ENCODE data around the gene EIF4E2. TPM values are rescaled to one million over a fixed set of nuclear protein-coding genes. Genes with fewer than 3 reads are reported as not detected.

Gene EIF4E2
- total and polyA plus RNA-seq, 2 of the 4 experiments (the other 2 are of a cell fraction): 52.1 to 105 TPM

DNA sequence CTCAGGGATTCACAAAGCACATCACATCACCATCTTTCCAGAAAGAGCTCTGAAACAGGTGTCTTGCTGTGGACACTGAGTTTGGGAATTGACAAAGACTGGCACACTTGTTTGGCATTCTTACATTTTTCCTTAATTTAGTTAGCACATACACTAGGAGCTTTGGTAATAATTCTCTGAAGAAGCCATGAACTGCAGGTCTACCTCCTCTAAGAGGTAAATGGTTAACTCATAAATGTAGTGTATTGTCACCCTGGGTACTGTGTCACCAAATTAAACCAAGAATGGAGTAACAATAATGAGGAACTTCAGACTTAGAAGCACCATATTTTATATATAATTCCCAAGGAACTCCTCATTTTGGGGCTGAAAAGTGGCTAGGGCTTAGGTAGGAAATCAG, 22.6 kb downstream of the EIF4E2 start:
- no peak overlapping the region for H2BK120ac ChIP-seq (ENCODE audit: low read depth, low read length)
- no peak overlapping the region for H2AFZ ChIP-seq (replicated peaks; ENCODE audit: low read length, poor library complexity)
- no peak overlapping the region for H2AK9ac ChIP-seq (replicated peaks; ENCODE audit: low read depth, low read length, poor library complexity)
- peaks cover 12% of the 10 kb centered on the region; the same call in 1 of the 2 replicates for H3K9me1 ChIP-seq (ENCODE audit: insufficient read depth, low read length)
- no peak overlapping the region for H3K4ac ChIP-seq (ENCODE audit: low read depth, low read length)
- no peak overlapping the region for H3K23ac ChIP-seq (ENCODE audit: low read depth, low read length)
- no peak overlapping the region for H3K14ac ChIP-seq (replicated peaks; ENCODE audit: low read depth, low read length)
- no peak overlapping the region for H2BK5ac ChIP-seq (ENCODE audit: low read depth, low read length, poor library complexity, severe bottlenecking)
- H3K9ac ChIP-seq (ENCODE audit: low read depth, low read length): no peak overlapping the region
- intact Hi-C loops (cut with micrococcal nuclease) (no loop called here), dilution Hi-C loops (cut with HindIII; ENCODE audit: low sequenced_read_pairs, unreplicated experiment) (no loop called here), in situ Hi-C loops (cut with MboI; ENCODE audit: low sequenced_read_pairs) (no loop called here)
- no peak overlapping the region for H4K91ac ChIP-seq (ENCODE audit: insufficient read depth, low read depth, low read length)
- peaks cover 6% of the 10 kb centered on the region; the same call in 1 of the 2 replicates for H3K4me1 ChIP-seq (ENCODE audit: control insufficient read depth, insufficient read depth, low read length)
- no peak overlapping the region for H2BK20ac ChIP-seq (ENCODE audit: low read depth, low read length)
- no peaks in the 10 kb centered on the region for H3K27me3 ChIP-seq (ENCODE audit: control insufficient read depth, insufficient read depth, low read length)
- no peak overlapping the region for H3K18ac ChIP-seq (ENCODE audit: low read depth, low read length)
- no peak for TF ChIP-seq RFX5 (IDR thresholded peaks at IDR 0.05; ENCODE audit: low read depth, low read length)
- no peak for TF ChIP-seq RAD21 (IDR thresholded peaks at IDR 0.05; ENCODE audit: low read length)
- TF ChIP-seq RCOR1 (IDR thresholded peaks at IDR 0.05; ENCODE audit: insufficient replicate concordance, low read length): no peak
- TF ChIP-seq SMC3 (IDR thresholded peaks at IDR 0.05; ENCODE audit: low read depth, low read length): no peak
- no peak for TF ChIP-seq FOS (IDR thresholded peaks at IDR 0.05; ENCODE audit: low read depth, low read length)
- TF ChIP-seq CTCF (conservative IDR thresholded peaks at IDR 0.05; ENCODE audit: low read depth, low read length): no peak
- TF ChIP-seq MXI1 (IDR thresholded peaks at IDR 0.05; ENCODE audit: borderline replicate concordance, low read depth, low read length): no peak
- TF ChIP-seq BHLHE40 (IDR thresholded peaks at IDR 0.05; ENCODE audit: low read depth, low read length): no peak
- TF ChIP-seq MAZ (IDR thresholded peaks at IDR 0.05; ENCODE audit: borderline replicate concordance, low read depth, low read length): no peak
- TF ChIP-seq CHD1 (IDR thresholded peaks at IDR 0.05; ENCODE audit: low read depth, low read length): no peak
- no peak for TF ChIP-seq POLR2A (IDR thresholded peaks at IDR 0.05; ENCODE audit: low read depth, low read length)
- TF ChIP-seq, protein P1, sequence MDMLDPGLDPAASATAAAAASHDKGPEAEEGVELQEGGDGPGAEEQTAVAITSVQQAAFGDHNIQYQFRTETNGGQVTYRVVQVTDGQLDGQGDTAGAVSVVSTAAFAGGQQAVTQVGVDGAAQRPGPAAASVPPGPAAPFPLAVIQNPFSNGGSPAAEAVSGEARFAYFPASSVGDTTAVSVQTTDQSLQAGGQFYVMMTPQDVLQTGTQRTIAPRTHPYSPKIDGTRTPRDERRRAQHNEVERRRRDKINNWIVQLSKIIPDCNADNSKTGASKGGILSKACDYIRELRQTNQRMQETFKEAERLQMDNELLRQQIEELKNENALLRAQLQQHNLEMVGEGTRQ (IDR thresholded peaks at IDR 0.05; ENCODE audit: low read depth, low read length): no peak
- no peak for TF ChIP-seq MAFK (IDR thresholded peaks at IDR 0.05; ENCODE audit: low read depth, low read length)
- TF ChIP-seq, protein P2, sequence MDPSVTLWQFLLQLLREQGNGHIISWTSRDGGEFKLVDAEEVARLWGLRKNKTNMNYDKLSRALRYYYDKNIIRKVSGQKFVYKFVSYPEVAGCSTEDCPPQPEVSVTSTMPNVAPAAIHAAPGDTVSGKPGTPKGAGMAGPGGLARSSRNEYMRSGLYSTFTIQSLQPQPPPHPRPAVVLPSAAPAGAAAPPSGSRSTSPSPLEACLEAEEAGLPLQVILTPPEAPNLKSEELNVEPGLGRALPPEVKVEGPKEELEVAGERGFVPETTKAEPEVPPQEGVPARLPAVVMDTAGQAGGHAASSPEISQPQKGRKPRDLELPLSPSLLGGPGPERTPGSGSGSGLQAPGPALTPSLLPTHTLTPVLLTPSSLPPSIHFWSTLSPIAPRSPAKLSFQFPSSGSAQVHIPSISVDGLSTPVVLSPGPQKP (IDR thresholded peaks at IDR 0.05; ENCODE audit: borderline replicate concordance, low read depth, low read length): no peak
- no peak for TF ChIP-seq NFE2L2 (IDR thresholded peaks at IDR 0.05; ENCODE audit: low read depth, low read length)
- no peak for TF ChIP-seq CEBPB (IDR thresholded peaks at IDR 0.05; ENCODE audit: low read depth, low read length)
- ATAC-seq (ENCODE audit: low read depth) (no peak), DNase-seq (no peak)
- POLR2A ChIA-PET (ENCODE audit: unreplicated experiment): no interaction called here
- BruUV-seq (replicated peaks): no TSS peak
- no peak overlapping the region for H2BK15ac ChIP-seq (ENCODE audit: low read depth, low read length)
- no peak overlapping the region for H4K8ac ChIP-seq (ENCODE audit: low read depth in 2 of 2, low read length in 2 of 2)
- no peak overlapping the region for H3K27ac ChIP-seq (ENCODE audit: insufficient read depth, low read length)
- H3K79me1 ChIP-seq (ENCODE audit: low read depth in 1 of 2, low read length in 2 of 2): peaks cover 7 to 34% of the 10 kb centered on the region in 2 experiments; a peak in 3 of 4 replicates
- no peak overlapping the region for H3K4me2 ChIP-seq (ENCODE audit: low read depth, low read length)
- no peak overlapping the region for H4K5ac ChIP-seq (ENCODE audit: low read depth, low read length)
- H4K20me1 ChIP-seq (ENCODE audit: insufficient read depth, low read length): no peaks in the 10 kb centered on the region
- no peak overlapping the region for H2AK5ac ChIP-seq (ENCODE audit: low read depth, low read length)
- H3K4me3 ChIP-seq (ENCODE audit: insufficient read depth, low read depth, low read length): no peak overlapping the region
- no peaks in the 10 kb centered on the region for H3K9me3 ChIP-seq (ENCODE audit: control insufficient read depth, insufficient read depth, low read length)
- CTCF ChIA-PET: no interaction called here
- H3K36me3 ChIP-seq (ENCODE audit: control insufficient read depth, insufficient read depth, low read length): peaks cover 25% of the 10 kb centered on the region
- no peak overlapping the region for H3K56ac ChIP-seq (ENCODE audit: extremely low read depth, insufficient read depth, low read length)

All from IMR-90 (cell line).